ENCODE measurements around the gene SLC30A5.

Gene SLC30A5

GRCh38 chr5:69152731-69153130, 58.9 kb downstream of the SLC30A5 start:
- no peaks in the 10 kb centered on the region for H4K20me1 ChIP-seq (ENCODE audit: insufficient read depth, low read length, poor library complexity, severe bottlenecking)
- H3K36me3 ChIP-seq (ENCODE audit: insufficient read depth, low read length) = no peaks in the 10 kb centered on the region
- no peak for TF ChIP-seq CTCF (conservative IDR thresholded peaks at IDR 0.05; ENCODE audit: low read length)
- TF ChIP-seq EZH2phosphoT487 (IDR thresholded peaks at IDR 0.05; ENCODE audit: borderline replicate concordance) = no peak

GRCh38 chr5:69156456-69156855, 62.6 kb downstream of the SLC30A5 start:
- Histone ChIP-seq H3K36me3 (ENCODE audit: insufficient read depth, low read length) (no peaks in the 10 kb centered on the region), H3K9me3 (ENCODE audit: insufficient read depth, low read depth, low read length) (no peaks in the 10 kb centered on the region), H2AFZ (ENCODE audit: low read length) (no peak overlapping the region), H3K4me1 (ENCODE audit: insufficient read depth, low read length, poor library complexity, severe bottlenecking) (no peaks in the 10 kb centered on the region), H3K4me2 (ENCODE audit: low read depth, low read length, poor library complexity, severe bottlenecking) (no peak overlapping the region), H4K20me1 (ENCODE audit: insufficient read depth, low read length, poor library complexity, severe bottlenecking) (no peaks in the 10 kb centered on the region), H3K9ac (ENCODE audit: low read depth, low read length, poor library complexity, severe bottlenecking) (no peak overlapping the region), H3K4me3 (ENCODE audit: low read length, poor library complexity, severe bottlenecking) (no peak overlapping the region), H3K27me3 (ENCODE audit: insufficient read depth, low read length, poor library complexity, severe bottlenecking) (no peaks in the 10 kb centered on the region), H3K79me2 (ENCODE audit: insufficient read depth, low read length) (no peaks in the 10 kb centered on the region), H3F3A (ENCODE audit: low read depth) (no peaks in the 10 kb centered on the region), H3K9me2 (replicated peaks; ENCODE audit: low read depth, low read length) (no peaks in the 10 kb centered on the region)
- TF ChIP-seq CTCF (conservative IDR thresholded peaks at IDR 0.05; ENCODE audit: low read length) = no peak
- TF ChIP-seq EZH2phosphoT487 (IDR thresholded peaks at IDR 0.05; ENCODE audit: borderline replicate concordance) = no peak

More at GRCh38 chr5:69152731-69153130, 58.9 kb downstream of the SLC30A5 start:
- Histone ChIP-seq H3K79me2 (ENCODE audit: insufficient read depth, low read length) (no peaks in the 10 kb centered on the region), H3F3A (ENCODE audit: low read depth) (no peaks in the 10 kb centered on the region), H3K4me3 (ENCODE audit: low read length, poor library complexity, severe bottlenecking) (no peak overlapping the region), H3K9ac (ENCODE audit: low read depth, low read length, poor library complexity, severe bottlenecking) (no peak overlapping the region), H3K9me3 (ENCODE audit: insufficient read depth, low read depth, low read length) (no peaks in the 10 kb centered on the region), H3K4me1 (ENCODE audit: insufficient read depth, low read length, poor library complexity, severe bottlenecking) (no peaks in the 10 kb centered on the region), H3K9me2 (replicated peaks; ENCODE audit: low read depth, low read length) (no peaks in the 10 kb centered on the region), H3K27me3 (ENCODE audit: insufficient read depth, low read length, poor library complexity, severe bottlenecking) (no peaks in the 10 kb centered on the region), H3K4me2 (ENCODE audit: low read depth, low read length, poor library complexity, severe bottlenecking) (no peak overlapping the region), H2AFZ (ENCODE audit: low read length) (no peak overlapping the region)

GRCh38 chr5:69158039-69158438, 64.2 kb downstream of the SLC30A5 start:
- Histone ChIP-seq H3K4me2 (ENCODE audit: low read depth, low read length, poor library complexity, severe bottlenecking) (no peak overlapping the region), H3K79me2 (ENCODE audit: insufficient read depth, low read length) (no peaks in the 10 kb centered on the region), H3K9me2 (replicated peaks; ENCODE audit: low read depth, low read length) (no peaks in the 10 kb centered on the region), H4K20me1 (ENCODE audit: insufficient read depth, low read length, poor library complexity, severe bottlenecking) (no peaks in the 10 kb centered on the region), H3K9me3 (ENCODE audit: insufficient read depth, low read depth, low read length) (no peaks in the 10 kb centered on the region), H3K9ac (ENCODE audit: low read depth, low read length, poor library complexity, severe bottlenecking) (no peak overlapping the region), H2AFZ (ENCODE audit: low read length) (no peak overlapping the region), H3K27me3 (ENCODE audit: insufficient read depth, low read length, poor library complexity, severe bottlenecking) (no peaks in the 10 kb centered on the region), H3K4me3 (ENCODE audit: low read length, poor library complexity, severe bottlenecking) (no peak overlapping the region), H3K4me1 (ENCODE audit: insufficient read depth, low read length, poor library complexity, severe bottlenecking) (no peaks in the 10 kb centered on the region), H3K36me3 (ENCODE audit: insufficient read depth, low read length) (no peaks in the 10 kb centered on the region), H3F3A (ENCODE audit: low read depth) (no peaks in the 10 kb centered on the region)
- TF ChIP-seq EZH2phosphoT487 (IDR thresholded peaks at IDR 0.05; ENCODE audit: borderline replicate concordance) = no peak
- TF ChIP-seq CTCF (conservative IDR thresholded peaks at IDR 0.05; ENCODE audit: low read length) = no peak

Measured in Loucy (cell line).